Neuronal stem cell (in vitro differentiated cells): ENCODE measurements around the gene ARHGEF16.

Source experiments
- DNase-seq: peaks from one replicate; pipeline ENCODE4 v3.0.0-alpha.2; 2013; ENCODE audit warnings: low spot score
- H2AFZ ChIP-seq: one replicate; pipeline ENCODE4 v1.6.1; 2013; ENCODE audit warnings: mild to moderate bottlenecking, low read length, inconsistent platforms
- H2AK5ac ChIP-seq: 2 replicates; pipeline ENCODE4 v1.6.1; 2013; ENCODE audit warnings: low read depth, mild to moderate bottlenecking, inconsistent platforms, low read length, moderate library complexity, mixed read lengths
- H2BK120ac ChIP-seq: 2 replicates; pipeline ENCODE4 v1.6.1; 2013; ENCODE audit warnings: low read depth, mild to moderate bottlenecking, inconsistent platforms, low read length, moderate library complexity, mixed read lengths
- H2BK12ac ChIP-seq: one replicate; pipeline ENCODE4 v1.6.1; 2013; ENCODE audit warnings: low read length, inconsistent platforms
- H2BK15ac ChIP-seq: 2 replicates; pipeline ENCODE4 v1.6.1; 2013; ENCODE audit warnings: mild to moderate bottlenecking, low read length, inconsistent platforms, mixed read lengths
- H2BK5ac ChIP-seq: one replicate; pipeline ENCODE4 v1.6.1; 2013; ENCODE audit warnings: inconsistent platforms, mild to moderate bottlenecking, low read length, moderate library complexity
- H3K14ac ChIP-seq: one replicate; pipeline ENCODE4 v1.6.1; 2013; ENCODE audit warnings: low read length, inconsistent platforms
- H3K18ac ChIP-seq: 2 replicates; pipeline ENCODE4 v1.6.1; 2013; ENCODE audit warnings: low read length, inconsistent platforms
- H3K23ac ChIP-seq: 2 replicates; pipeline ENCODE4 v1.6.1; 2013; ENCODE audit warnings: low read depth, mild to moderate bottlenecking, mixed read lengths, low read length, inconsistent platforms; ENCODE audit not compliant: poor library complexity
- H3K27ac ChIP-seq: replicated peaks from 3 replicates; pipeline ENCODE4 v1.5.1; 2013; ENCODE audit warnings: low read length, inconsistent platforms
- H3K27me3 ChIP-seq, 3 experiments: 2 replicates each; pipeline ENCODE4 v1.6.1; 2013; ENCODE audit warnings: low read length in 3 of 3, mild to moderate bottlenecking in 2 of 3, inconsistent platforms in 1 of 3, low read depth in 1 of 3, mixed read lengths in 1 of 3, moderate library complexity in 1 of 3; ENCODE audit not compliant: control insufficient read depth in 3 of 3, insufficient read depth in 3 of 3
- H3K36me3 ChIP-seq, 2 donors: replicated peaks in 1 of 2; 2 replicates each; pipeline ENCODE4 v1.6.1; 2013; ENCODE audit warnings: low read length in 2 of 2; ENCODE audit not compliant: control insufficient read depth in 2 of 2, insufficient read depth in 2 of 2
- H3K4ac ChIP-seq: 2 replicates; pipeline ENCODE4 v1.6.1; 2013; ENCODE audit warnings: inconsistent platforms, mild to moderate bottlenecking, low read length, moderate library complexity
- H3K4me1 ChIP-seq, 2 donors: 1 replicate in 1 of 2; 2 replicates in 1 of 2; pipeline ENCODE4 v1.6.1; 2013; ENCODE audit warnings: low read length in 2 of 2, low read depth in 1 of 2; ENCODE audit not compliant: control insufficient read depth in 2 of 2, insufficient read depth in 1 of 2
- H3K4me2 ChIP-seq: one replicate; pipeline ENCODE4 v1.6.1; 2013; ENCODE audit warnings: mild to moderate bottlenecking, low read length, inconsistent platforms; ENCODE audit not compliant: insufficient read depth, poor library complexity, severe bottlenecking
- H3K4me3 ChIP-seq, 2 donors: 2 replicates each; pipeline ENCODE4 v1.5.1; 2013; ENCODE audit warnings: low read length in 2 of 2, mild to moderate bottlenecking in 2 of 2, inconsistent platforms in 1 of 2, moderate library complexity in 1 of 2
- H3K79me1 ChIP-seq: one replicate; pipeline ENCODE4 v1.6.1; 2013; ENCODE audit warnings: low read depth, mild to moderate bottlenecking, inconsistent platforms, low read length, moderate library complexity
- H3K9ac ChIP-seq: one replicate; pipeline ENCODE4 v1.6.1; 2013; ENCODE audit warnings: mild to moderate bottlenecking, low read depth, low read length, inconsistent platforms; ENCODE audit not compliant: poor library complexity
- H3K9me3 ChIP-seq, 2 donors: replicated peaks in 1 of 2; 2 replicates each; pipeline versions ENCODE3 to v1.6.1; 2013; ENCODE audit warnings: low read length in 2 of 2, mild to moderate bottlenecking in 2 of 2, inconsistent platforms in 1 of 2, low read depth in 1 of 2, mixed read lengths in 1 of 2, moderate library complexity in 1 of 2; ENCODE audit not compliant: control insufficient read depth in 2 of 2, insufficient read depth in 1 of 2
- H4K8ac ChIP-seq: one replicate; pipeline ENCODE4 v1.6.1; 2013; ENCODE audit warnings: low read depth, mild to moderate bottlenecking, inconsistent platforms, low read length, moderate library complexity
- H4K91ac ChIP-seq: one replicate; pipeline ENCODE4 v1.6.1; 2013; ENCODE audit warnings: low read length, low read depth, mild to moderate bottlenecking, inconsistent platforms; ENCODE audit not compliant: poor library complexity
- WGBS, 2 donors: extraction: QIAGEN DNeasy Blood & Tissue Kit; methylation state at CpG; one replicate each; pipeline ENCODE4 v1.1.7; 2013; ENCODE audit warnings: missing lambda C conversion rate in 2 of 2, mixed read lengths in 1 of 2; ENCODE audit not compliant: insufficient read length in 2 of 2, insufficient replicate concordance in 1 of 2; ENCODE audit errors: extremely low coverage in 2 of 2; 5-methylcytosine and 5-hydroxymethylcytosine counted together

Gene ARHGEF16

GRCh38 chr1:3463013-3463385 lies 8.5 kb downstream of the ARHGEF16 start:
- H3K9ac ChIP-seq, result no peak overlapping the region
- H3K27me3 ChIP-seq, result no peaks in the 10 kb centered on the region
- peak overlapping the region; percentile 67 for H2BK15ac ChIP-seq
- H3K18ac ChIP-seq, result peak overlapping the region; percentile 57
- peak overlapping the region; percentile 66 for H2BK5ac ChIP-seq
- no CpG with 5 or more reads among the region's 22 CpGs for WGBS, 2 donors
- H4K91ac ChIP-seq, result no peak overlapping the region
- peak overlapping the region; percentile 80 for H3K23ac ChIP-seq
- H3K79me1 ChIP-seq, result peaks cover 2% of the 10 kb centered on the region
- no peak overlapping the region for H4K8ac ChIP-seq
- no peak overlapping the region for H3K4ac ChIP-seq
- H3K4me3 ChIP-seq, result no peak overlapping the region
- peak overlapping the region; percentile 89 for H2AK5ac ChIP-seq
- no peak overlapping the region for H2AFZ ChIP-seq
- peak overlapping the region; percentile 22 for H2BK12ac ChIP-seq
- peaks cover 5 to 27% of the 10 kb centered on the region in 2 donors for H3K4me1 ChIP-seq
- no peaks in the 10 kb centered on the region for H3K9me3 ChIP-seq
- no peak overlapping the region for H3K14ac ChIP-seq
- no peak overlapping the region for H3K4me2 ChIP-seq
- no peak overlapping the region for H3K27ac ChIP-seq
- no peak overlapping the region for H2BK120ac ChIP-seq
- DNase-seq, result no peak
- no peaks in the 10 kb centered on the region for H3K36me3 ChIP-seq

- Histone ChIP-seq H3K9ac (no peak overlapping the region), H2BK12ac (peak overlapping the region; percentile 41), H2BK120ac (no peak overlapping the region), H3K23ac (peak overlapping the region; percentile 80), H3K14ac (peak overlapping the region; percentile 38), H3K36me3 (no peaks in the 10 kb centered on the region), H3K18ac (peak overlapping the region; percentile 84), H3K4me1 (peaks cover under 1 to 22% of the 10 kb centered on the region in 2 donors), H2AK5ac (peak overlapping the region; percentile 89), H3K9me3 (no peaks in the 10 kb centered on the region), H3K4ac (no peak overlapping the region), H2BK5ac (peak overlapping the region; percentile 66), H3K4me3 (no peak overlapping the region), H4K91ac (no peak overlapping the region), H2BK15ac (peak overlapping the region; percentile 67), H3K79me1 (peaks cover 2% of the 10 kb centered on the region), H2AFZ (no peak overlapping the region), H3K27me3 (no peaks in the 10 kb centered on the region), H4K8ac (no peak overlapping the region), H3K27ac (no peak overlapping the region), H3K4me2 (no peak overlapping the region)
- DNase-seq, result no peak
- WGBS, 2 donors, result no CpG with 5 or more reads among the region's 20 CpGs
These were observed 9.0 kb downstream of the ARHGEF16 start for GRCh38 chr1:3463408-3463863.

- no peak overlapping the region for H4K91ac ChIP-seq
- no peak overlapping the region for H3K4ac ChIP-seq
- H3K9me3 ChIP-seq, result no peaks in the 10 kb centered on the region
- peak overlapping the region; percentile 99 for H2BK15ac ChIP-seq
- H2BK12ac ChIP-seq, result peak overlapping the region; percentile 41
- no CpG with 5 or more reads among the region's 21 CpGs for WGBS, 2 donors
- no peak overlapping the region for H3K14ac ChIP-seq
- peaks cover 2% of the 10 kb centered on the region for H3K79me1 ChIP-seq
- no peak for DNase-seq
- no peak overlapping the region for H3K27ac ChIP-seq
- no peak overlapping the region for H3K4me2 ChIP-seq
- peaks cover 0 to 18% of the 10 kb centered on the region in 2 donors for H3K4me1 ChIP-seq
- H3K9ac ChIP-seq, result peak overlapping the region; percentile 44
- H2BK5ac ChIP-seq, result peak overlapping the region; percentile 75
- H2AFZ ChIP-seq, result no peak overlapping the region
- peak overlapping the region; percentile 84 for H3K18ac ChIP-seq
- H3K27me3 ChIP-seq, result no peaks in the 10 kb centered on the region
- no peak overlapping the region for H4K8ac ChIP-seq
- no peak overlapping the region for H3K4me3 ChIP-seq
- peak overlapping the region; percentile 84 for H2AK5ac ChIP-seq
- peak overlapping the region; percentile 85 for H3K23ac ChIP-seq
- H3K36me3 ChIP-seq, result no peaks in the 10 kb centered on the region
- H2BK120ac ChIP-seq, result no peak overlapping the region
These were observed 9.6 kb downstream of the ARHGEF16 start for GRCh38 chr1:3463891-3464648.

GRCh38 chr1:3464649-3465025 lies 10.2 kb downstream of the ARHGEF16 start:
- H3K4me1 ChIP-seq, result peaks cover 0 to 18% of the 10 kb centered on the region in 2 donors
- H2BK15ac ChIP-seq, result peak overlapping the region; percentile 99
- H3K4ac ChIP-seq, result no peak overlapping the region
- no peak overlapping the region for H3K27ac ChIP-seq
- no peak overlapping the region for H3K4me3 ChIP-seq
- WGBS, 2 donors, result no CpG with 5 or more reads among the region's 11 CpGs
- peak overlapping the region; percentile 58 for H2BK12ac ChIP-seq
- no peak for DNase-seq
- no peak overlapping the region for H3K4me2 ChIP-seq
- H4K91ac ChIP-seq, result no peak overlapping the region
- H3K79me1 ChIP-seq, result peaks cover 2% of the 10 kb centered on the region
- H3K9ac ChIP-seq, result no peak overlapping the region
- H3K18ac ChIP-seq, result no peak overlapping the region
- peak overlapping the region; percentile 75 for H2BK5ac ChIP-seq
- peak overlapping the region; percentile 71 for H3K14ac ChIP-seq
- H3K36me3 ChIP-seq, result no peaks in the 10 kb centered on the region
- H3K23ac ChIP-seq, result peak overlapping the region; percentile 85
- H2BK120ac ChIP-seq, result no peak overlapping the region
- H3K27me3 ChIP-seq, result no peaks in the 10 kb centered on the region
- no peak overlapping the region for H4K8ac ChIP-seq
- H3K9me3 ChIP-seq, result no peaks in the 10 kb centered on the region
- H2AK5ac ChIP-seq, result peak overlapping the region; percentile 47
- no peak overlapping the region for H2AFZ ChIP-seq
